Activated B cell treated with CpG ODN at 0.5 μM for 24 hours (primary cell): ENCODE data around the gene LARP4. TPM values are rescaled to one million over a fixed set of nuclear protein-coding genes. Genes with fewer than 3 reads are reported as not detected.

Source experiments
- ATAC-seq: fragments of 200-7000 bp; cut with Tn5 transposase; one replicate; pipeline ENCODE4 v1.10.0; 2021; ENCODE audit warnings: low read depth, mild to moderate bottlenecking, moderate library complexity
- CTCF ChIA-PET: fragments of 350-600 bp; sonication (Branson Sonifier 250); formaldehyde crosslinking; loops from one replicate; lab custom pipeline; 2021; ENCODE audit warnings: antibody characterized with exemption; lab: Charles Lee
- POLR2A ChIA-PET: fragments of 350-600 bp; sonication (Branson Sonifier 250); formaldehyde crosslinking; loops from one replicate; lab custom pipeline; 2021; ENCODE audit warnings: antibody characterized with exemption; lab: Charles Lee
- DNase-seq: peaks from one replicate; pipeline ENCODE4 v3.0.0; 2022
- H3K27ac Mint-ChIP-seq: one replicate; pipeline ENCODE4 v1.8.0; 2020; ENCODE audit warnings: mixed read lengths
- H3K27me3 Mint-ChIP-seq: one replicate; pipeline ENCODE4 v1.8.0; 2021; ENCODE audit warnings: mixed read lengths
- H3K36me3 Mint-ChIP-seq: one replicate; pipeline ENCODE4 v1.8.0; 2021; ENCODE audit warnings: low read depth, mixed read lengths
- H3K4me1 Mint-ChIP-seq: one replicate; pipeline ENCODE4 v1.8.0; 2021; ENCODE audit warnings: mixed read lengths
- H3K4me3 Mint-ChIP-seq: one replicate; pipeline ENCODE4 v1.8.0; 2020; ENCODE audit warnings: mild to moderate bottlenecking, mixed read lengths
- H3K9me3 Mint-ChIP-seq: one replicate; pipeline ENCODE4 v1.8.0; 2020; ENCODE audit warnings: mixed read lengths
- CTCF ChIP-seq: fragments of 200-600 bp; IDR thresholded peaks from one replicate; pipeline ENCODE4 v1.8.0; 2022; ENCODE audit warnings: antibody characterized with exemption, mild to moderate bottlenecking
- intact Hi-C: fragments of 100-400 bp; cut with micrococcal nuclease; formaldehyde crosslinking; loops from one replicate; pipeline ENCODE4 v1.15.1; 2024
- total RNA-seq: library from RNA; stranded (reverse); gene quantifications from 2 replicates; pipeline ENCODE4 v1.2.3, GENCODE V29; 2022

The LARP4 gene
- 48.2 and 56.3 TPM in 2 replicates for total RNA-seq

- H3K4me1 Mint-ChIP-seq = peaks cover 38% of the 10 kb centered on the region
- TF ChIP-seq CTCF = no peak
- peak within 1 kb of the TSS; percentile 97 for H3K4me3 Mint-ChIP-seq
- CTCF ChIA-PET = no interaction called here
- intact Hi-C loops = loop anchor here (1.0 to 5.0 kb wide), 5 partner anchors 119 to 626 kb away; partner anchors contain the start of genes ATF1, LIMA1, SLC11A2 and SMARCD1
- peak; percentile 77 for DNase-seq
- peak; percentile 94 for ATAC-seq
- peaks cover 15% of the 10 kb centered on the region for H3K36me3 Mint-ChIP-seq
- peak within 1 kb of the TSS; percentile 91 for H3K27ac Mint-ChIP-seq
- POLR2A ChIA-PET = interaction anchor here (0.6 to 0.8 kb wide), 3 partner anchors 27 to 317 kb away, joined by 3 to 10 read pairs (median 4); no protein-coding TSS in a partner anchor
- no peaks in the 10 kb centered on the region for H3K9me3 Mint-ChIP-seq
- H3K27me3 Mint-ChIP-seq = peaks cover 5% of the 10 kb centered on the region
Measured at GRCh38 chr12:50400638-50401499, at the start of gene LARP4. TSS of gene LARP4 (plus strand) at chr12:50400885. CDS start at chr12:50401011, 126 bp downstream.

GRCh38 chr12:50351120-50352043, 49.3 kb upstream of the LARP4 start:
- ChIA-PET CTCF (no interaction called here), POLR2A (no interaction called here)
- DNase-seq (no peak), ATAC-seq (no peak)
- Mint-ChIP-seq H3K9me3 (no peaks in the 10 kb centered on the region), H3K36me3 (no peaks in the 10 kb centered on the region), H3K4me1 (no peaks in the 10 kb centered on the region), H3K27me3 (no peaks in the 10 kb centered on the region), H3K4me3 (no peak overlapping the region), H3K27ac (no peak overlapping the region)
- TF ChIP-seq CTCF = no peak
- intact Hi-C loops = no loop called here

GRCh38 chr12:50353404-50353803, 47.3 kb upstream of the LARP4 start:
- H3K4me3 Mint-ChIP-seq = no peak overlapping the region
- no peaks in the 10 kb centered on the region for H3K27me3 Mint-ChIP-seq
- intact Hi-C loops = no loop called here
- DNase-seq = no peak
- no peak overlapping the region for H3K27ac Mint-ChIP-seq
- POLR2A ChIA-PET = no interaction called here
- no peak for TF ChIP-seq CTCF
- CTCF ChIA-PET = no interaction called here
- no peaks in the 10 kb centered on the region for H3K4me1 Mint-ChIP-seq
- no peaks in the 10 kb centered on the region for H3K36me3 Mint-ChIP-seq
- no peak for ATAC-seq
- no peaks in the 10 kb centered on the region for H3K9me3 Mint-ChIP-seq

- ATAC-seq = no peak
- Mint-ChIP-seq H3K36me3 (no peaks in the 10 kb centered on the region), H3K9me3 (no peaks in the 10 kb centered on the region), H3K4me3 (no peak overlapping the region), H3K27me3 (no peaks in the 10 kb centered on the region), H3K27ac (no peak overlapping the region), H3K4me1 (no peaks in the 10 kb centered on the region)
- intact Hi-C loops = no loop called here
- POLR2A ChIA-PET = no interaction called here
- no peak for DNase-seq
- no peak for TF ChIP-seq CTCF
- CTCF ChIA-PET = no interaction called here
Measured at GRCh38 chr12:50353869-50354593, 46.7 kb upstream of the LARP4 start.
